ENCODE measurements around the gene SPATA21.

- TF ChIP-seq TAF1 (IDR thresholded peaks at IDR 0.05; ENCODE audit: low read depth) (no peak), CTCF (IDR thresholded peaks at IDR 0.05; ENCODE audit: poor library complexity, severe bottlenecking) (no peak), MXI1 (conservative IDR thresholded peaks at IDR 0.05; ENCODE audit: poor library complexity, severe bottlenecking) (no peak), SMC3 (conservative IDR thresholded peaks at IDR 0.05; ENCODE audit: poor library complexity) (no peak), POLR2AphosphoS5 (IDR thresholded peaks at IDR 0.05) (no peak)
Measured at GRCh38 chr1:16436946-16437474, at the start of gene SPATA21.

Measured in neural cell (in vitro differentiated cells).